NCI-H2196 treated with DMSO at 0.1 percent for 48 hours (cell line): Measurements from ENCODE around the gene PIMREG.

Experiments used
- DNase-seq: peaks from one replicate; lab custom pipeline; 2025; ENCODE audit not compliant: unreplicated experiment; lab: John Stamatoyannopoulos, UW

PIMREG gene

GRCh38 chr17:6437466-6437865, 6.8 kb upstream of the PIMREG start:
- no peak for DNase-seq

GRCh38 chr17:6437956-6438355, 6.3 kb upstream of the PIMREG start:
- no peak for DNase-seq

GRCh38 chr17:6439951-6440350, 4.3 kb upstream of the PIMREG start:
- no peak for DNase-seq

- DNase-seq: no peak
Measured at GRCh38 chr17:6442775-6443174, 1.5 kb upstream of the PIMREG start.

GRCh38 chr17:6444571-6445335, 498 bp downstream of the PIMREG start:
- no peak for DNase-seq

GRCh38 chr17:6446516-6447100, 2.4 kb downstream of the PIMREG start:
- DNase-seq: no peak

GRCh38 chr17:6448473-6448872, 4.2 kb downstream of the PIMREG start:
- DNase-seq: no peak

GRCh38 chr17:6449307-6449706, 5.1 kb downstream of the PIMREG start:
- no peak for DNase-seq

- DNase-seq: no peak
Measured at GRCh38 chr17:6450926-6451832, 6.9 kb downstream of the PIMREG start.

- no peak for DNase-seq
Measured at GRCh38 chr17:6452471-6453266, 8.4 kb downstream of the PIMREG start.

GRCh38 chr17:6453279-6454024, 9.2 kb downstream of the PIMREG start:
- no peak for DNase-seq

GRCh38 chr17:6454495-6455320, 10.5 kb downstream of the PIMREG start:
- no peak for DNase-seq

GRCh38 chr17:6455321-6455705, 11.1 kb downstream of the PIMREG start:
- peak; percentile 37 for DNase-seq

- DNase-seq: no peak
Measured at GRCh38 chr17:6456321-6456720, 12.1 kb downstream of the PIMREG start.

- peak; percentile 28 for DNase-seq
Measured at GRCh38 chr17:6456914-6457687, 12.8 kb downstream of the PIMREG start.

GRCh38 chr17:6457688-6458459, 13.6 kb downstream of the PIMREG start:
- no peak for DNase-seq

- DNase-seq: no peak
Measured at GRCh38 chr17:6458460-6458950, 14.2 kb downstream of the PIMREG start.
